RWPE2 (cell line): Measurements from ENCODE around the gene CHST15.

Experiments used
- ATAC-seq: fragments of 200-7000 bp; cut with Tn5 transposase; 3 replicates; pipeline ENCODE4 v1.9.1; 2021; ENCODE audit warnings: low read depth
- DNase-seq: peaks from one replicate; pipeline ENCODE4 v3.0.0-alpha.2; 2020; ENCODE audit warnings: low spot score
- H3K27ac ChIP-seq: fragments of 450-650 bp; 2 replicates; pipeline ENCODE4 v1.5.1; 2017; ENCODE audit warnings: mild to moderate bottlenecking; ENCODE audit not compliant: poor library complexity, severe bottlenecking
- H3K27me3 ChIP-seq: fragments of 250-450 bp; sonication (Bioruptor Pico); 2 replicates; pipeline ENCODE4 v1.5.1; 2021; ENCODE audit warnings: mild to moderate bottlenecking, moderate library complexity; ENCODE audit not compliant: insufficient read depth, poor library complexity, severe bottlenecking
- H3K36me3 ChIP-seq: fragments of 250-450 bp; sonication (Bioruptor Pico); 2 replicates; pipeline ENCODE4 v1.5.1; 2020; ENCODE audit warnings: low read depth, mild to moderate bottlenecking, moderate library complexity
- H3K4me1 ChIP-seq: fragments of 250-450 bp; sonication (Bioruptor Pico); 2 replicates; pipeline ENCODE4 v1.5.1; 2021; ENCODE audit warnings: mild to moderate bottlenecking, moderate library complexity; ENCODE audit not compliant: insufficient read depth, poor library complexity, severe bottlenecking
- H3K4me3 ChIP-seq: fragments of 250-450 bp; sonication (Bioruptor Pico); 2 replicates; pipeline ENCODE4 v1.5.1; 2021; ENCODE audit warnings: mild to moderate bottlenecking, moderate library complexity; ENCODE audit not compliant: severe bottlenecking
- H3K9me3 ChIP-seq: fragments of 250-450 bp; sonication (Bioruptor Pico); 2 replicates; pipeline ENCODE4 v1.5.1; 2021; ENCODE audit warnings: mild to moderate bottlenecking, moderate library complexity; ENCODE audit not compliant: severe bottlenecking
- TF ChIP-seq, protein P1 (sequence below): fragments of 450-650 bp; IDR thresholded peaks from one replicate; pipeline ENCODE4 v1.5.1; 2017; ENCODE audit warnings: mild to moderate bottlenecking, moderate library complexity; ENCODE audit not compliant: poor library complexity, severe bottlenecking

CHST15 gene

GRCh38 chr10:124092860-124093773 lies at the start of gene CHST15:
Gene CHST15, minus strand, starts transcription at chr10:124093598. Its CDS starts 47,386 bp downstream, at chr10:124046212.
- peak within 1 kb of the TSS; percentile 56 for H3K27ac ChIP-seq
- no peaks in the 10 kb centered on the region for H3K27me3 ChIP-seq
- DNase-seq (no peak), ATAC-seq (peak; percentile 40)
- H3K4me3 ChIP-seq = peak within 1 kb of the TSS; percentile 86
- H3K9me3 ChIP-seq = no peaks in the 10 kb centered on the region
- H3K4me1 ChIP-seq = peaks cover 23% of the 10 kb centered on the region
- TF ChIP-seq, protein P1, sequence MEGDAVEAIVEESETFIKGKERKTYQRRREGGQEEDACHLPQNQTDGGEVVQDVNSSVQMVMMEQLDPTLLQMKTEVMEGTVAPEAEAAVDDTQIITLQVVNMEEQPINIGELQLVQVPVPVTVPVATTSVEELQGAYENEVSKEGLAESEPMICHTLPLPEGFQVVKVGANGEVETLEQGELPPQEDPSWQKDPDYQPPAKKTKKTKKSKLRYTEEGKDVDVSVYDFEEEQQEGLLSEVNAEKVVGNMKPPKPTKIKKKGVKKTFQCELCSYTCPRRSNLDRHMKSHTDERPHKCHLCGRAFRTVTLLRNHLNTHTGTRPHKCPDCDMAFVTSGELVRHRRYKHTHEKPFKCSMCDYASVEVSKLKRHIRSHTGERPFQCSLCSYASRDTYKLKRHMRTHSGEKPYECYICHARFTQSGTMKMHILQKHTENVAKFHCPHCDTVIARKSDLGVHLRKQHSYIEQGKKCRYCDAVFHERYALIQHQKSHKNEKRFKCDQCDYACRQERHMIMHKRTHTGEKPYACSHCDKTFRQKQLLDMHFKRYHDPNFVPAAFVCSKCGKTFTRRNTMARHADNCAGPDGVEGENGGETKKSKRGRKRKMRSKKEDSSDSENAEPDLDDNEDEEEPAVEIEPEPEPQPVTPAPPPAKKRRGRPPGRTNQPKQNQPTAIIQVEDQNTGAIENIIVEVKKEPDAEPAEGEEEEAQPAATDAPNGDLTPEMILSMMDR = peak; percentile 43
- H3K36me3 ChIP-seq = no peaks in the 10 kb centered on the region

DNA sequence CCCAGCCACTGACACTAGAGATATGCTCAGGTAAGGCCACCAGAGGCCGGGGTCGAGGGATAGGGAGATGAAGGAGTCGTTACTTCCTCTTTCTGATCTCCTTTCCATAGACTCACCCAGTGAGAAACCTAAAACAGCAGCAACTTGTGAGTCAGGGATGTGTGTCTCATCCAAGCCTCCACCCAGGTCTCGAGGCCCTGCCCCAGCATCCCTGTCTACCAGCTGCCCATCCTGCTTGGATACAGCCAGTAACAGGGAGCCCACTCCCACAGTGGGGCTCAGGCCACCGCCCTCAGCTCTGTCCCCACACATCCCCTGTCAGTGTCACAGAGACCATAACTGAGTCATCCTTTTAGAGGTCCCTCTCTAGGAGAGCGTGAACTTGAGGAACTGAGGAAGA lies 49.6 kb upstream of the CHST15 start:
- Histone ChIP-seq H3K27me3 (no peaks in the 10 kb centered on the region), H3K4me1 (peaks cover 11% of the 10 kb centered on the region), H3K36me3 (no peaks in the 10 kb centered on the region), H3K9me3 (no peaks in the 10 kb centered on the region), H3K4me3 (no peak overlapping the region), H3K27ac (no peak overlapping the region)
- TF ChIP-seq, protein P1 = no peak
- ATAC-seq (no peak), DNase-seq (no peak)

GRCh38 chr10:124142006-124142739 lies 48.8 kb upstream of the CHST15 start:
- H3K4me1 ChIP-seq = peaks cover 11% of the 10 kb centered on the region
- no peak overlapping the region for H3K27ac ChIP-seq
- no peaks in the 10 kb centered on the region for H3K27me3 ChIP-seq
- TF ChIP-seq, protein P1 = no peak
- H3K4me3 ChIP-seq = no peak overlapping the region
- no peaks in the 10 kb centered on the region for H3K36me3 ChIP-seq
- no peak for DNase-seq
- no peak for ATAC-seq
- H3K9me3 ChIP-seq = no peaks in the 10 kb centered on the region

- ATAC-seq (no peak), DNase-seq (no peak)
- Histone ChIP-seq H3K27ac (no peak overlapping the region), H3K4me3 (no peak overlapping the region), H3K36me3 (no peaks in the 10 kb centered on the region), H3K27me3 (no peaks in the 10 kb centered on the region), H3K4me1 (no peaks in the 10 kb centered on the region), H3K9me3 (no peaks in the 10 kb centered on the region)
- TF ChIP-seq, protein P1 = no peak
These were observed 45.5 kb upstream of the CHST15 start for GRCh38 chr10:124138883-124139348.
